ENCODE measurements around the gene CEP95.

The CEP95 gene

GRCh38 chr17:64520359-64520758 lies 13.6 kb downstream of the CEP95 start:
- no peak overlapping the region for H3K4me3 ChIP-seq (ENCODE audit: low read depth, low read length)
- H3K36me3 ChIP-seq (ENCODE audit: control insufficient read depth in 2 of 2, insufficient read depth in 1 of 2, low read length in 2 of 2): peaks cover 79 to 100% of the 10 kb centered on the region in 2 experiments

More at GRCh38 chr17:64520359-64520758, 13.6 kb downstream of the CEP95 start:
- H3K4me1 ChIP-seq (ENCODE audit: control insufficient read depth, insufficient read depth, low read length): no peaks in the 10 kb centered on the region
- TF ChIP-seq ZBTB1 (tag by site-specific recombination; IDR thresholded peaks at IDR 0.05) (no peak), IKZF3 (tag by site-specific recombination; IDR thresholded peaks at IDR 0.05) (no peak), ZNF274 (IDR thresholded peaks at IDR 0.05; ENCODE audit: low read length) (no peak), ZNF274 (tag by site-specific recombination; IDR thresholded peaks at IDR 0.05; ENCODE audit: borderline replicate concordance) (no peak), OVOL3 (tag by site-specific recombination; IDR thresholded peaks at IDR 0.05) (no peak), SCRT1 (tag by site-specific recombination; IDR thresholded peaks at IDR 0.05; ENCODE audit: borderline replicate concordance) (no peak), ZNF585B (tag by site-specific recombination; IDR thresholded peaks at IDR 0.05) (no peak), ZNF600 (tag by site-specific recombination; IDR thresholded peaks at IDR 0.05) (no peak), ZNF560 (tag by site-specific recombination; IDR thresholded peaks at IDR 0.05; ENCODE audit: borderline replicate concordance) (no peak), ZNF169 (tag by site-specific recombination; IDR thresholded peaks at IDR 0.05) (no peak), ZFHX2 (tag by site-specific recombination; conservative IDR thresholded peaks at IDR 0.05) (no peak), ZNF292 (tag by site-specific recombination; IDR thresholded peaks at IDR 0.05; ENCODE audit: borderline replicate concordance, low read depth) (no peak), ZNF639 (tag by site-specific recombination; IDR thresholded peaks at IDR 0.05) (no peak), SALL2 (tag by site-specific recombination; IDR thresholded peaks at IDR 0.05; ENCODE audit: borderline replicate concordance) (no peak), HOXD13 (CRISPR knock-in tag; IDR thresholded peaks at IDR 0.05; ENCODE audit: borderline replicate concordance) (no peak), ZNF10 (tag by site-specific recombination; IDR thresholded peaks at IDR 0.05) (no peak), ZNF202 (tag by site-specific recombination; IDR thresholded peaks at IDR 0.05; ENCODE audit: borderline replicate concordance) (no peak), PRDM10 (tag by site-specific recombination; IDR thresholded peaks at IDR 0.05) (no peak), ZBTB21 (tag by site-specific recombination; IDR thresholded peaks at IDR 0.05) (no peak)
- TF ChIP-seq, protein P1, sequence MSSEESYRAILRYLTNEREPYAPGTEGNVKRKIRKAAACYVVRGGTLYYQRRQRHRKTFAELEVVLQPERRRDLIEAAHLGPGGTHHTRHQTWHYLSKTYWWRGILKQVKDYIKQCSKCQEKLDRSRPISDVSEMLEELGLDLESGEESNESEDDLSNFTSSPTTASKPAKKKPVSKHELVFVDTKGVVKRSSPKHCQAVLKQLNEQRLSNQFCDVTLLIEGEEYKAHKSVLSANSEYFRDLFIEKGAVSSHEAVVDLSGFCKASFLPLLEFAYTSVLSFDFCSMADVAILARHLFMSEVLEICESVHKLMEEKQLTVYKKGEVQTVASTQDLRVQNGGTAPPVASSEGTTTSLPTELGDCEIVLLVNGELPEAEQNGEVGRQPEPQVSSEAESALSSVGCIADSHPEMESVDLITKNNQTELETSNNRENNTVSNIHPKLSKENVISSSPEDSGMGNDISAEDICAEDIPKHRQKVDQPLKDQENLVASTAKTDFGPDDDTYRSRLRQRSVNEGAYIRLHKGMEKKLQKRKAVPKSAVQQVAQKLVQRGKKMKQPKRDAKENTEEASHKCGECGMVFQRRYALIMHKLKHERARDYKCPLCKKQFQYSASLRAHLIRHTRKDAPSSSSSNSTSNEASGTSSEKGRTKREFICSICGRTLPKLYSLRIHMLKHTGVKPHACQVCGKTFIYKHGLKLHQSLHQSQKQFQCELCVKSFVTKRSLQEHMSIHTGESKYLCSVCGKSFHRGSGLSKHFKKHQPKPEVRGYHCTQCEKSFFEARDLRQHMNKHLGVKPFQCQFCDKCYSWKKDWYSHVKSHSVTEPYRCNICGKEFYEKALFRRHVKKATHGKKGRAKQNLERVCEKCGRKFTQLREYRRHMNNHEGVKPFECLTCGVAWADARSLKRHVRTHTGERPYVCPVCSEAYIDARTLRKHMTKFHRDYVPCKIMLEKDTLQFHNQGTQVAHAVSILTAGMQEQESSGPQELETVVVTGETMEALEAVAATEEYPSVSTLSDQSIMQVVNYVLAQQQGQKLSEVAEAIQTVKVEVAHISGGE (tag by site-specific recombination; conservative IDR thresholded peaks at IDR 0.05; ENCODE audit: low read depth): no peak
- TF ChIP-seq, protein P2, sequence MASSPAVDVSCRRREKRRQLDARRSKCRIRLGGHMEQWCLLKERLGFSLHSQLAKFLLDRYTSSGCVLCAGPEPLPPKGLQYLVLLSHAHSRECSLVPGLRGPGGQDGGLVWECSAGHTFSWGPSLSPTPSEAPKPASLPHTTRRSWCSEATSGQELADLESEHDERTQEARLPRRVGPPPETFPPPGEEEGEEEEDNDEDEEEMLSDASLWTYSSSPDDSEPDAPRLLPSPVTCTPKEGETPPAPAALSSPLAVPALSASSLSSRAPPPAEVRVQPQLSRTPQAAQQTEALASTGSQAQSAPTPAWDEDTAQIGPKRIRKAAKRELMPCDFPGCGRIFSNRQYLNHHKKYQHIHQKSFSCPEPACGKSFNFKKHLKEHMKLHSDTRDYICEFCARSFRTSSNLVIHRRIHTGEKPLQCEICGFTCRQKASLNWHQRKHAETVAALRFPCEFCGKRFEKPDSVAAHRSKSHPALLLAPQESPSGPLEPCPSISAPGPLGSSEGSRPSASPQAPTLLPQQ (tag by site-specific recombination; IDR thresholded peaks at IDR 0.05): no peak
- POLR2A ChIA-PET: interaction anchor here (0.6 kb wide), 2 partner anchors 60 to 183 kb away, joined by 3 to 4 read pairs; no protein-coding TSS in a partner anchor
- no peaks in the 10 kb centered on the region for H3K9me3 ChIP-seq (ENCODE audit: control insufficient read depth, insufficient read depth, low read depth, low read length)
- CTCF ChIA-PET: interaction anchor here (0.6 to 1.1 kb wide), 2 partner anchors 21 to 125 kb away, joined by 3 read pairs; no protein-coding TSS in a partner anchor
- H3K27ac ChIP-seq (ENCODE audit: extremely low read depth, low read depth, low read length): no peak overlapping the region
